ENCODE data around the gene MAPKAPK3. TPM values are rescaled to one million over a fixed set of nuclear protein-coding genes. Genes with fewer than 3 reads are reported as not detected.

The MAPKAPK3 gene
- total RNA-seq, 1 donor from 2014 or later: 40.3 TPM

- no peak for DNase-seq (ENCODE audit: extremely low spot score, unreplicated experiment)
- H3K27me3 Mint-ChIP-seq: no peaks in the 10 kb centered on the region
- no peak overlapping the region for H3K27ac Mint-ChIP-seq
- TF ChIP-seq CTCF (conservative IDR thresholded peaks at IDR 0.05): no peak
- no peak overlapping the region for H3K4me3 Mint-ChIP-seq
- H3K9me3 Mint-ChIP-seq: no peaks in the 10 kb centered on the region
- no peaks in the 10 kb centered on the region for H3K36me3 Mint-ChIP-seq
- peaks cover 4% of the 10 kb centered on the region for H3K4me1 Mint-ChIP-seq (ENCODE audit: unreplicated experiment)
These were observed 37.1 kb downstream of the MAPKAPK3 start for GRCh38 chr3:50653937-50654595.

GRCh38 chr3:50655009-50655830 lies 38.3 kb downstream of the MAPKAPK3 start:
- H3K27me3 Mint-ChIP-seq: no peaks in the 10 kb centered on the region
- H3K27ac Mint-ChIP-seq: no peak overlapping the region
- DNase-seq (ENCODE audit: extremely low spot score, unreplicated experiment): no peak
- peaks cover 4% of the 10 kb centered on the region for H3K4me1 Mint-ChIP-seq (ENCODE audit: unreplicated experiment)
- no peak overlapping the region for H3K4me3 Mint-ChIP-seq
- no peaks in the 10 kb centered on the region for H3K36me3 Mint-ChIP-seq
- H3K9me3 Mint-ChIP-seq: no peaks in the 10 kb centered on the region
- no peak for TF ChIP-seq CTCF (conservative IDR thresholded peaks at IDR 0.05)

GRCh38 chr3:50656417-50657195 lies 39.7 kb downstream of the MAPKAPK3 start:
- Mint-ChIP-seq H3K27me3 (no peaks in the 10 kb centered on the region), H3K4me1 (ENCODE audit: unreplicated experiment) (peaks cover 4% of the 10 kb centered on the region), H3K27ac (no peak overlapping the region)

GRCh38 chr3:50657407-50657806 lies 40.5 kb downstream of the MAPKAPK3 start:
- no peak overlapping the region for H3K27ac Mint-ChIP-seq
- no peak overlapping the region for H3K4me3 Mint-ChIP-seq
- no peak for TF ChIP-seq CTCF (conservative IDR thresholded peaks at IDR 0.05)
- H3K4me1 Mint-ChIP-seq (ENCODE audit: unreplicated experiment): no peaks in the 10 kb centered on the region
- no peaks in the 10 kb centered on the region for H3K9me3 Mint-ChIP-seq
- H3K27me3 Mint-ChIP-seq: no peaks in the 10 kb centered on the region
- H3K36me3 Mint-ChIP-seq: no peaks in the 10 kb centered on the region
- no peak for DNase-seq (ENCODE audit: extremely low spot score, unreplicated experiment)

More at GRCh38 chr3:50656417-50657195, 39.7 kb downstream of the MAPKAPK3 start:
- Mint-ChIP-seq H3K9me3 (no peaks in the 10 kb centered on the region), H3K36me3 (no peaks in the 10 kb centered on the region), H3K4me3 (no peak overlapping the region)
- no peak for DNase-seq (ENCODE audit: extremely low spot score, unreplicated experiment)
- TF ChIP-seq CTCF (conservative IDR thresholded peaks at IDR 0.05): no peak

- TF ChIP-seq CTCF (conservative IDR thresholded peaks at IDR 0.05): no peak
- Mint-ChIP-seq H3K9me3 (no peaks in the 10 kb centered on the region), H3K36me3 (no peaks in the 10 kb centered on the region), H3K4me3 (no peak overlapping the region), H3K4me1 (ENCODE audit: unreplicated experiment) (no peaks in the 10 kb centered on the region), H3K27ac (no peak overlapping the region), H3K27me3 (peaks cover under 1% of the 10 kb centered on the region)
- no peak for DNase-seq (ENCODE audit: extremely low spot score, unreplicated experiment)
These were observed 40.9 kb downstream of the MAPKAPK3 start for GRCh38 chr3:50657816-50658215.

All from type B pancreatic cell (in vitro differentiated cells).